A673 (cell line): ENCODE data around the gene PKP1.

ENCODE experiments used
- CTCF ChIP-seq: fragments of 300-800, 200-600 bp; sonication (generic); conservative IDR thresholded peaks from 2 replicates; pipeline ENCODE4 v1.5.1; 2017; ENCODE audit warnings: low read depth, mild to moderate bottlenecking, antibody characterized with exemption, low read length, moderate library complexity, mixed read lengths
- EZH2 ChIP-seq: fragments of 200-600 bp; sonication (generic); IDR thresholded peaks from 2 replicates; pipeline ENCODE4 v1.6.1; 2017; ENCODE audit warnings: borderline replicate concordance, low read depth, mild to moderate bottlenecking, mixed read lengths, antibody characterized with exemption, low read length; ENCODE audit not compliant: poor library complexity, severe bottlenecking

- TF ChIP-seq CTCF: no peak
- TF ChIP-seq EZH2: no peak
Observed at GRCh38 chr1:201357636-201358348, 74.5 kb downstream of the PKP1 start.
